HFF-Myc (cell line): ENCODE data around the gene MCF2L.

ENCODE experiments used
- DNase-seq: peaks from one replicate; pipeline ENCODE4 v3.0.0-alpha.2; 2011; ENCODE audit warnings: low read depth; ENCODE audit errors: extremely low read depth
- H3K4me3 ChIP-seq: replicated peaks from 2 replicates; pipeline ENCODE4 v1.5.1; 2011; ENCODE audit warnings: low read depth, mild to moderate bottlenecking, control low read depth, low read length
- TF ChIP-seq, protein P1 (sequence below): IDR thresholded peaks from 2 replicates; pipeline ENCODE4 v1.5.1; 2012; ENCODE audit warnings: mild to moderate bottlenecking, low read depth, low read length, control low read depth; ENCODE audit errors: missing control alignments

The MCF2L gene

DNA sequence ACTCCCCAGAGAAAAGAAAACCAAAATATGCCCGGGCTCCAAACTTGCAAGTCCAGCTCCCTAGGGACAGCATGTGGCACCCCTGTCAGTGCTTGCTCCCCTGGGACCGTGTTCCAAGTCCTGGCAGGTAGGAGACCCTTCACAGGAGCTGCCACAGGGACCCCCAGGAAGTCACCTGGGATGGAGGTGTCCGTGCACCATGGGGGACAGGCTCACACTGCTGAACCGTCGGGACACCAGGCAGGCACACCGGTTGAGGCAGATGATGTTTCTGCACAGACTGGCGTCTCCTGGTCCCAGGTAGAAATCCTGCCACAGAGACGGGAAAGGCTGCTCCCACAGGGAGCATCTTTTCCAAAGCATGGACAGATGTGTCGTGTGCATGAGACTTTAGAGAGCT, 177.7 kb downstream of the MCF2L start:
- H3K4me3 ChIP-seq: no peak overlapping the region
- DNase-seq: no peak
- TF ChIP-seq, protein P1, sequence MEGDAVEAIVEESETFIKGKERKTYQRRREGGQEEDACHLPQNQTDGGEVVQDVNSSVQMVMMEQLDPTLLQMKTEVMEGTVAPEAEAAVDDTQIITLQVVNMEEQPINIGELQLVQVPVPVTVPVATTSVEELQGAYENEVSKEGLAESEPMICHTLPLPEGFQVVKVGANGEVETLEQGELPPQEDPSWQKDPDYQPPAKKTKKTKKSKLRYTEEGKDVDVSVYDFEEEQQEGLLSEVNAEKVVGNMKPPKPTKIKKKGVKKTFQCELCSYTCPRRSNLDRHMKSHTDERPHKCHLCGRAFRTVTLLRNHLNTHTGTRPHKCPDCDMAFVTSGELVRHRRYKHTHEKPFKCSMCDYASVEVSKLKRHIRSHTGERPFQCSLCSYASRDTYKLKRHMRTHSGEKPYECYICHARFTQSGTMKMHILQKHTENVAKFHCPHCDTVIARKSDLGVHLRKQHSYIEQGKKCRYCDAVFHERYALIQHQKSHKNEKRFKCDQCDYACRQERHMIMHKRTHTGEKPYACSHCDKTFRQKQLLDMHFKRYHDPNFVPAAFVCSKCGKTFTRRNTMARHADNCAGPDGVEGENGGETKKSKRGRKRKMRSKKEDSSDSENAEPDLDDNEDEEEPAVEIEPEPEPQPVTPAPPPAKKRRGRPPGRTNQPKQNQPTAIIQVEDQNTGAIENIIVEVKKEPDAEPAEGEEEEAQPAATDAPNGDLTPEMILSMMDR: no peak

GRCh38 chr13:113147206-113147605, 178.2 kb downstream of the MCF2L start:
- TF ChIP-seq, protein P1: no peak
- no peak overlapping the region for H3K4me3 ChIP-seq
- DNase-seq: no peak

DNA sequence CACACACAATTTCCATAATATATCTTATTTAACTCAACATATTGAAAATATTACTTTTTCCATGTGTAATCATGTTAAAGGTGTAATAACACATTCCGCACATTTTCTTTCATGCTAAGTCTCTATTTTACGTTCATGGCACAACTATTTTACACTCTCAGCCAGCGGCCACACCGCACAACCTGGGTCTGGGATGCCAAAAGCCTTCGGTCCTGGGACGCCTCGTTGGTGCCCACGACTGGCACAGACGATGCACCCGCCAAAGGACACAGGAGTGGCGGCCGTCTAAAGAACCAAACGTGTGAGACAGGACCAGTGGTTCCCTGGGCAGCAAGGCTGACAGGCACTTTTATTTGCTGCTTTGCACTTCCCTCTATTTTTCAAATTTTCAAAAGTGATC, 179.4 kb downstream of the MCF2L start:
- TF ChIP-seq, protein P1: no peak
- no peak for DNase-seq
- no peak overlapping the region for H3K4me3 ChIP-seq

GRCh38 chr13:113148940-113149503, 180.0 kb downstream of the MCF2L start:
- DNase-seq: no peak
- TF ChIP-seq, protein P1: no peak

More at GRCh38 chr13:113148940-113149503, 180.0 kb downstream of the MCF2L start:
- H3K4me3 ChIP-seq: no peak overlapping the region
